Suprapubic skin (tissue), 4 donors: ENCODE data around the gene ZNF22.

Source experiments
- EP300 ChIP-seq: sonication (generic); formaldehyde crosslinking; IDR thresholded peaks from one replicate; pipeline ENCODE4 v1.6.1; 2017; ENCODE audit warnings: antibody characterized with exemption
- POLR2A ChIP-seq, 2 donors: fragments of 450-650 bp; IDR thresholded peaks; one replicate each; pipeline ENCODE4 v1.6.1; 2017; ENCODE audit warnings: antibody characterized with exemption in 2 of 2, mild to moderate bottlenecking in 2 of 2, moderate library complexity in 2 of 2
- POLR2AphosphoS5 ChIP-seq, 3 donors: sonication (generic); formaldehyde crosslinking; IDR thresholded peaks; one replicate each; pipeline ENCODE4 v1.6.1; 2017; ENCODE audit warnings: antibody characterized with exemption in 3 of 3
- TF ChIP-seq, protein P1 (sequence below), 2 donors: fragments of 200-600 bp in 1 of 2; fragments of 450-650 bp in 1 of 2; sonication (generic) in 1 of 2; IDR thresholded peaks; one replicate each; pipeline ENCODE4 v1.5.1; 2016 to 2019; ENCODE audit warnings: antibody characterized with exemption in 2 of 2, mild to moderate bottlenecking in 1 of 2, moderate library complexity in 1 of 2

DNA sequence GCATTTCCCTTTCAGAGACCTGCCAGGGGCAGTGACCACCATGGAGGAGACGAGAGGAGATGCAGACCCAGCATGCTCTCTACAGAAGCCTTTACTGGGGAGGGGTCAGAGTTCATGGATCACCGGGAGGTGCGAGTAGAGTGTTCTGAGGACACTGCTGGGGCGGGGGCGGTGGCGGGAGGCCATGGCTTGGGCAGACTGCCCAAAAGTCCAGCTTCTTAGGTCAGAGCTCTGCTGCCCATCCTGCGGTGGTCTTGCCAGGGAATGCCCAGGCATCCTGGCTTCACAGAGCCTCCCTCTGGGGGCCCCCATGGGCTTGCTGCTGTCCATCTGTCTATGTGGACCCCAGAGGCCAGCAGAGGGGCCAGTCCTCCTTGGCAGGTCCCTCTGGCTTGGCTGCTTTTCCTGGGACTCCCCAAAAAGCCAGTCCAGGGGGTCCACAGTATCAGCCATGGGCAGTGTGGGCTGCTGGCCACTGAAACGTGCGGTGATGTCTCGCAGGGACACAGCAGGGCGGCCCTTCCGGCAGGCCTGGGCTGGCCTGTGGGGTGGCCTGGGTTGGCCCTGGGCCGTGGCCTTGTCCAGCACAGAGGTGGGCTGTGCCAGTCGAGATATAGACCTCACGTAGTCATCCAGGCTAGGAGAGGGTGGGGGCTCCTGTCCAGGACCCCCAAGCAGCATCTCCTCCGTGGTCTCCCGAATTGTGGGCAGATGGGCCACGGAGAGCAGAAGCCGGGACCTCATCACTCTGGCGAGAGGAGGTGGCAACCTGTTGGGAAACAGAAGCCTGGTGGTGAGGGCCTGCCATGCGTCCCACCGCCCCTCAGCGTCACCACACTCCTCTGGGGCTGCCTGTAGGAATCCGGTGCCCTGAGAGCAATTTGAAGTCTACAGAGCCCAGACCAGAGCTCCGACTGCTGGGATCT, 23.2 kb upstream of the ZNF22 start:
- TF ChIP-seq, protein P1, sequence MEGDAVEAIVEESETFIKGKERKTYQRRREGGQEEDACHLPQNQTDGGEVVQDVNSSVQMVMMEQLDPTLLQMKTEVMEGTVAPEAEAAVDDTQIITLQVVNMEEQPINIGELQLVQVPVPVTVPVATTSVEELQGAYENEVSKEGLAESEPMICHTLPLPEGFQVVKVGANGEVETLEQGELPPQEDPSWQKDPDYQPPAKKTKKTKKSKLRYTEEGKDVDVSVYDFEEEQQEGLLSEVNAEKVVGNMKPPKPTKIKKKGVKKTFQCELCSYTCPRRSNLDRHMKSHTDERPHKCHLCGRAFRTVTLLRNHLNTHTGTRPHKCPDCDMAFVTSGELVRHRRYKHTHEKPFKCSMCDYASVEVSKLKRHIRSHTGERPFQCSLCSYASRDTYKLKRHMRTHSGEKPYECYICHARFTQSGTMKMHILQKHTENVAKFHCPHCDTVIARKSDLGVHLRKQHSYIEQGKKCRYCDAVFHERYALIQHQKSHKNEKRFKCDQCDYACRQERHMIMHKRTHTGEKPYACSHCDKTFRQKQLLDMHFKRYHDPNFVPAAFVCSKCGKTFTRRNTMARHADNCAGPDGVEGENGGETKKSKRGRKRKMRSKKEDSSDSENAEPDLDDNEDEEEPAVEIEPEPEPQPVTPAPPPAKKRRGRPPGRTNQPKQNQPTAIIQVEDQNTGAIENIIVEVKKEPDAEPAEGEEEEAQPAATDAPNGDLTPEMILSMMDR (IDR thresholded peaks at IDR 0.05) = no peak
- TF ChIP-seq EP300 (no peak), POLR2A (IDR thresholded peaks at IDR 0.05) (no peak), POLR2AphosphoS5 (IDR thresholded peaks at IDR 0.05) (no peak)
